ENCODE results near the gene SHOC2. TPM values are rescaled to one million over a fixed set of nuclear protein-coding genes. Genes with fewer than 3 reads are reported as not detected.

Gene SHOC2
- total and polyA plus RNA-seq, 2 of the 8 experiments (the other 6 are each of a cell fraction or from before 2014, with no cell fraction given) = 7.6 to 28.2 TPM

DNA sequence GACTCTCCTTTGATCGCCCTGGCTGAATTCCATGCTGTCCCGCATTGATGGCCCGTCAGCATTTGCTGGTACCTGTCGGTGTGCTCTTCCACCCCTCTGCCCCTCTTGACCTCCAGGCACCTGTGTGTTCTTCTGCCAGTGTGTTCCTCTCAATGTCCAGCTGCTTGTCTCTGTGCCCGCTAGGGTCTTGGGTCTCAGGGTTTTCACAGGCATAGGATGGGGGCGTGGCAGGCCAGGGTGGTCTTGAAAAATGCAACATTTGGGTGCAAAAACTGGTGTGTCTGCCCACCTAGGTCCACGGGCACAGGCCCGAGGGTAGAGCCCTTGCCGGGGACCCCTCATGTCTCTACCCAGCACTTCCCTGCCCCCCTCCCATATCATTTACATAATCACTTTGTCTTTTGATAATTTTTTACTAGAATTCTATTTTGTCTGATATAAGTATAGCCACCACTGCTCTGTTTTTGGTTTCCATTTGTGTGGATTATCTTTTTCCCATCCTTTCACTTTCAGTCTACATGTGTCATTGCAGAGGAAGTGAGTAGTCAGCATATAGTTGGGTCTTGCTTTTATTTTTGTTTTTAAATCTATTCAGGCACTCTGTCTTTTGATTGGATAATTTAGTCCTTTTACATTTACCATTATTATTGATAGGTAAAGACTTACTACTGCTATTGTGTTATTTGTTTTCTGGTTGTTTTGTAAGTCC lies 110.8 kb downstream of the SHOC2 start:
- FAIRE-seq = no peak
- ChIA-PET CTCF (ENCODE audit: partially characterized antibody) (no interaction called here), POLR2A (ENCODE audit: partially characterized antibody) (no interaction called here)
- TF ChIP-seq, protein P1, sequence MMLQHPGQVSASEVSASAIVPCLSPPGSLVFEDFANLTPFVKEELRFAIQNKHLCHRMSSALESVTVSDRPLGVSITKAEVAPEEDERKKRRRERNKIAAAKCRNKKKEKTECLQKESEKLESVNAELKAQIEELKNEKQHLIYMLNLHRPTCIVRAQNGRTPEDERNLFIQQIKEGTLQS (IDR thresholded peaks at IDR 0.05; ENCODE audit: insufficient read depth, low read depth, low read length) = no peak
- TF ChIP-seq RXRA (IDR thresholded peaks at IDR 0.05; ENCODE audit: insufficient read depth, low read depth, low read length) (no peak), SP1 (IDR thresholded peaks at IDR 0.05; ENCODE audit: low read depth, low read length) (no peak), SP2 (IDR thresholded peaks at IDR 0.05; ENCODE audit: low read length) (no peak), SIN3A (conservative IDR thresholded peaks at IDR 0.05 in 1 of 2, IDR thresholded peaks at IDR 0.05 in 1 of 2; ENCODE audit: low read depth in 1 of 2, low read length in 2 of 2) (no peak), JUN (IDR thresholded peaks at IDR 0.05; ENCODE audit: low read depth, low read length) (no peak), TBP (IDR thresholded peaks at IDR 0.05; ENCODE audit: low read depth, low read length) (no peak), HDAC6 (IDR thresholded peaks at IDR 0.05; ENCODE audit: low read depth, low read length) (no peak), TEAD4 (IDR thresholded peaks at IDR 0.05; ENCODE audit: low read depth, low read length) (no peak), RFX5 (IDR thresholded peaks at IDR 0.05; ENCODE audit: borderline replicate concordance, low read depth, low read length) (no peak), RNF2 (IDR thresholded peaks at IDR 0.05; ENCODE audit: borderline replicate concordance, low read depth, low read length, missing control alignments, poor library complexity, severe bottlenecking) (no peak), BACH1 (IDR thresholded peaks at IDR 0.05; ENCODE audit: low read length) (no peak)

More for the DNA sequence above, 110.8 kb downstream of the SHOC2 start:
- H2AK5ac ChIP-seq (ENCODE audit: low read depth, low read length) = no peak overlapping the region
- no peak overlapping the region for H2BK20ac ChIP-seq (ENCODE audit: low read length)
- H2BK5ac ChIP-seq (ENCODE audit: low read depth, low read length) = no peak overlapping the region
- no peak overlapping the region for H3K4me2 ChIP-seq (ENCODE audit: insufficient read depth in 1 of 2, low read depth in 2 of 2, low read length in 2 of 2)
- H3K79me2 ChIP-seq (ENCODE audit: control insufficient read depth in 1 of 2, insufficient read depth in 2 of 2, low read length in 2 of 2) = no peaks in the 10 kb centered on the region
- no peak overlapping the region for H3K18ac ChIP-seq (ENCODE audit: extremely low read depth, low read length)
- H3K23me2 ChIP-seq (ENCODE audit: low read depth, low read length) = no peaks in the 10 kb centered on the region
- no peak overlapping the region for H3K4ac ChIP-seq (replicated peaks; ENCODE audit: insufficient read length, low read depth, low read length)
- H2BK15ac ChIP-seq (ENCODE audit: low read length) = no peak overlapping the region
- no peaks in the 10 kb centered on the region for H3K27me3 ChIP-seq (replicated peaks in 1 of 4; ENCODE audit: control insufficient read depth in 3 of 4, extremely low read depth in 1 of 4, insufficient read depth in 3 of 4, low read length in 3 of 4)
- no peak overlapping the region for H3K14ac ChIP-seq (ENCODE audit: insufficient read length)
- no peak overlapping the region for H2BK120ac ChIP-seq (replicated peaks; ENCODE audit: low read depth, low read length)
- H2AFZ ChIP-seq (ENCODE audit: low read length) = no peak overlapping the region
- H3K79me1 ChIP-seq (ENCODE audit: low read depth, low read length) = no peaks in the 10 kb centered on the region
- no peak overlapping the region for H3K27ac ChIP-seq (ENCODE audit: low read depth, low read length)
- no peak for DNase-seq (ENCODE audit: low read depth in 1 of 2, low spot score in 2 of 2)
- no peak overlapping the region for H2BK12ac ChIP-seq (ENCODE audit: low read depth, low read length)
- no peak overlapping the region for H4K91ac ChIP-seq (replicated peaks; ENCODE audit: insufficient read length, low read length)
- no peak overlapping the region for H3K56ac ChIP-seq (replicated peaks; ENCODE audit: insufficient read length, low read depth, low read length)
- no peaks in the 10 kb centered on the region for H3K4me1 ChIP-seq (replicated peaks in 1 of 4; ENCODE audit: control insufficient read depth in 3 of 4, insufficient read depth in 4 of 4, low read length in 3 of 4)
- peaks cover 0 to 2% (median 0%) of the 10 kb centered on the region in 4 experiments; a peak in 1 of 8 replicates for H3K36me3 ChIP-seq (ENCODE audit: control insufficient read depth in 2 of 4, insufficient read depth in 4 of 4, low read length in 3 of 4)
- H3K9me3 ChIP-seq (ENCODE audit: insufficient read depth in 2 of 2, low read depth in 1 of 2, low read length in 1 of 2) = peaks cover 2 to 3% of the 10 kb centered on the region in 2 experiments; a peak in 2 of 4 replicates
- H3K4me3 ChIP-seq (ENCODE audit: extremely low read depth in 1 of 4, insufficient read depth in 2 of 4, low read depth in 3 of 4, low read length in 4 of 4) = no peak overlapping the region
- H3K9ac ChIP-seq (replicated peaks in 1 of 4; ENCODE audit: extremely low read depth in 1 of 4, low read depth in 3 of 4, low read length in 3 of 4) = no peak overlapping the region
- no peak overlapping the region for H3K23ac ChIP-seq (ENCODE audit: insufficient read length)
- WGBS, 2 experiments (ENCODE audit: extremely low coverage in 1 of 2, insufficient coverage in 1 of 2, insufficient read length in 1 of 2, insufficient replicate concordance in 2 of 2, low coverage in 1 of 2, low lambda C conversion rate in 2 of 2, missing lambda C conversion rate in 1 of 2) = 95% methylated on average over 9 of the region's 9 CpGs; no CpG with 5 or more reads in 1 of the 2 experiments
- H4K8ac ChIP-seq (ENCODE audit: extremely low read depth, insufficient read depth, low read length) = peak overlapping the region; percentile 62; the same call in 1 of the 2 replicates
- no peaks in the 10 kb centered on the region for H4K20me1 ChIP-seq (replicated peaks in 1 of 2; ENCODE audit: control insufficient read depth in 1 of 2, insufficient read depth in 2 of 2, low read length in 2 of 2)
- no peak overlapping the region for H4K5ac ChIP-seq (ENCODE audit: insufficient read length, low read depth, low read length)

All from H1 (cell line).